Measurements from ENCODE around the gene PEA15. TPM values are rescaled to one million over a fixed set of nuclear protein-coding genes. Genes with fewer than 3 reads are reported as not detected.

PEA15 gene
- total and polyA plus RNA-seq, 2 of the 8 experiments (the other 6 are each of a cell fraction or from before 2014, with no cell fraction given): 71.3 to 75.1 TPM

DNA sequence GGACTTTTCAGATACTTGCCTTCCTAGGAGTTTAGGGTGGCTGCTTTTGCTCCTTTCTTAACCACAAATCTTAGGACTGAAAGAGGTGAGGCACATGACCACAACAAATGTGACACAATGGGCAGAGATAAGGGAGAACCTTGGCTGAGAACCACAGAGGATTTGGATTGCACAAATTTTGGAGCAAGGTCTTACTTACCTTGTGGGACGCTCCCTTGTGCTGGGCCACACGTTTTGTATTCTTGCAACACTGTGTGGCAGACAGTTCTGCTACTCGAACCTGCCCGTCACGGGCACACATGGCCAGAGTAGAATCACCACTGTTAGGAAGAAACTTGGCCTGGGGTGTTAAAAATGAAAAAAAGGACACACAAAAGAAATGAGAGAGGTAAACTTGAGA, 33.2 kb downstream of the PEA15 start:
- Histone ChIP-seq H2AK5ac (ENCODE audit: low read depth, low read length) (no peak overlapping the region), H3K9ac (replicated peaks in 1 of 4; ENCODE audit: extremely low read depth in 1 of 4, low read depth in 3 of 4, low read length in 3 of 4) (no peak overlapping the region), H3K23me2 (ENCODE audit: low read depth, low read length) (no peaks in the 10 kb centered on the region; the same call in 1 of the 2 replicates), H3K79me2 (ENCODE audit: control insufficient read depth in 1 of 2, insufficient read depth in 2 of 2, low read length in 2 of 2) (peaks cover 0 to 5% of the 10 kb centered on the region in 2 experiments; a peak in 1 of 4 replicates), H2BK15ac (ENCODE audit: low read length) (no peak overlapping the region), H3K4me2 (ENCODE audit: insufficient read depth in 1 of 2, low read depth in 2 of 2, low read length in 2 of 2) (no peak overlapping the region), H3K4ac (replicated peaks; ENCODE audit: insufficient read length, low read depth, low read length) (no peak overlapping the region), H3K14ac (ENCODE audit: insufficient read length) (no peak overlapping the region), H2AFZ (ENCODE audit: low read length) (no peak overlapping the region), H4K20me1 (replicated peaks in 1 of 2; ENCODE audit: control insufficient read depth in 1 of 2, insufficient read depth in 2 of 2, low read length in 2 of 2) (peaks cover 2 to 3% of the 10 kb centered on the region in 2 experiments), H3K36me3 (ENCODE audit: control insufficient read depth in 2 of 4, insufficient read depth in 4 of 4, low read length in 3 of 4) (peaks cover 13 to 71% (median 51%) of the 10 kb centered on the region in 4 experiments), H4K5ac (ENCODE audit: insufficient read length, low read depth, low read length) (no peak overlapping the region), H2BK120ac (replicated peaks; ENCODE audit: low read depth, low read length) (no peak overlapping the region), H3K9me3 (ENCODE audit: insufficient read depth in 2 of 2, low read depth in 1 of 2, low read length in 1 of 2) (no peaks in the 10 kb centered on the region), H3K79me1 (ENCODE audit: low read depth, low read length) (no peaks in the 10 kb centered on the region), H2BK5ac (ENCODE audit: low read depth, low read length) (no peak overlapping the region), H4K8ac (ENCODE audit: extremely low read depth, insufficient read depth, low read length) (no peak overlapping the region), H2BK12ac (ENCODE audit: low read depth, low read length) (no peak overlapping the region), H3K4me1 (replicated peaks in 1 of 4; ENCODE audit: control insufficient read depth in 3 of 4, insufficient read depth in 4 of 4, low read length in 3 of 4) (no peaks in the 10 kb centered on the region), H3K56ac (replicated peaks; ENCODE audit: insufficient read length, low read depth, low read length) (no peak overlapping the region), H3K18ac (ENCODE audit: extremely low read depth, low read length) (no peak overlapping the region), H3K23ac (ENCODE audit: insufficient read length) (no peak overlapping the region), H3K27me3 (replicated peaks in 1 of 4; ENCODE audit: control insufficient read depth in 3 of 4, extremely low read depth in 1 of 4, insufficient read depth in 3 of 4, low read length in 3 of 4) (no peaks in the 10 kb centered on the region), H3K27ac (ENCODE audit: low read depth, low read length) (no peak overlapping the region), H4K91ac (replicated peaks; ENCODE audit: insufficient read length, low read length) (no peak overlapping the region), H2BK20ac (ENCODE audit: low read length) (no peak overlapping the region), H3K4me3 (ENCODE audit: extremely low read depth in 1 of 4, insufficient read depth in 2 of 4, low read depth in 3 of 4, low read length in 4 of 4) (no peak overlapping the region)
- DNase-seq (ENCODE audit: low read depth in 1 of 2, low spot score in 2 of 2) (no peak), FAIRE-seq (no peak)
- WGBS, 2 experiments (ENCODE audit: extremely low coverage in 1 of 2, insufficient coverage in 1 of 2, insufficient read length in 1 of 2, insufficient replicate concordance in 2 of 2, low coverage in 1 of 2, low lambda C conversion rate in 2 of 2, missing lambda C conversion rate in 1 of 2): 86% methylated on average over 5 of the region's 5 CpGs; no CpG with 5 or more reads in 1 of the 2 experiments
- ChIA-PET POLR2A (ENCODE audit: partially characterized antibody) (no interaction called here), CTCF (ENCODE audit: partially characterized antibody) (interaction anchor here (0.7 to 5.7 kb wide), 10 partner anchors 13 to 193 kb away, joined by 3 to 42 read pairs (median 5); partner anchors contain the start of gene CASQ1)
- TF ChIP-seq NRF1 (IDR thresholded peaks at IDR 0.05; ENCODE audit: low read depth, low read length) (no peak), CTCF (IDR thresholded peaks at IDR 0.05; ENCODE audit: control extremely low read depth in 1 of 3, insufficient read depth in 1 of 3, low read depth in 1 of 3, low read length in 3 of 3) (no peak), USF2 (IDR thresholded peaks at IDR 0.05; ENCODE audit: low read length) (no peak), SAP30 (IDR thresholded peaks at IDR 0.05; ENCODE audit: insufficient read depth, insufficient replicate concordance, low read length) (no peak), TBP (IDR thresholded peaks at IDR 0.05; ENCODE audit: low read depth, low read length) (no peak), EP300 (IDR thresholded peaks at IDR 0.05; ENCODE audit: borderline replicate concordance in 1 of 2, low read depth in 2 of 2, low read length in 2 of 2) (no peak), TAF7 (optimal IDR thresholded peaks at IDR 0.05; ENCODE audit: borderline replicate concordance, low read depth, low read length) (no peak), SIN3A (conservative IDR thresholded peaks at IDR 0.05 in 1 of 2, IDR thresholded peaks at IDR 0.05 in 1 of 2; ENCODE audit: low read depth in 1 of 2, low read length in 2 of 2) (no peak), RAD21 (IDR thresholded peaks at IDR 0.05 in 1 of 2, conservative IDR thresholded peaks at IDR 0.05 in 1 of 2; ENCODE audit: low read depth in 2 of 2, low read length in 2 of 2) (no peak)
